Body of pancreas (tissue), 4 donors: ENCODE results near the gene MAP2. TPM values are rescaled to one million over a fixed set of nuclear protein-coding genes. Genes with fewer than 3 reads are reported as not detected.

Experiments used
- ATAC-seq: fragments of 150-250 bp; one replicate; pipeline ENCODE4 v1.9.1; 2016
- DNase-seq, 4 donors: peaks; one replicate each; pipeline ENCODE4 v3.0.0-alpha.2; 2019
- H3K27ac ChIP-seq, 4 donors: fragments of 200-600 bp; sonication (generic); 1 replicate in 3 of 4; 2 replicates in 1 of 4; pipeline versions ENCODE4 v1.5.1 to v1.6.1; 2016 to 2019; ENCODE audit warnings: mild to moderate bottlenecking in 1 of 4, mixed read lengths in 1 of 4, moderate library complexity in 1 of 4
- H3K27me3 ChIP-seq, 2 donors: fragments of 200-600 bp; sonication (generic); one replicate each; pipeline ENCODE4 v1.6.0; 2016; ENCODE audit warnings: mild to moderate bottlenecking in 1 of 2
- H3K36me3 ChIP-seq, 2 donors: fragments of 200-600 bp; sonication (generic); replicated peaks in 1 of 2; 2 replicates each; pipeline ENCODE4 v1.5.1; 2016; ENCODE audit warnings: low read depth in 2 of 2; ENCODE audit not compliant: insufficient read depth in 1 of 2
- H3K4me1 ChIP-seq: fragments of 200-600 bp; sonication (generic); one replicate; pipeline ENCODE4 v1.6.0; 2016
- H3K4me3 ChIP-seq, 2 donors: fragments of 200-600 bp; sonication (generic); 1 replicate in 1 of 2; 2 replicates in 1 of 2; pipeline ENCODE4 v1.5.1; 2016 to 2019
- H3K9me3 ChIP-seq, 3 donors: fragments of 200-600 bp; sonication (generic); 1 replicate in 2 of 3; 2 replicates in 1 of 3; pipeline ENCODE4 v1.5.1; 2016
- CTCF ChIP-seq, 7 experiments: fragments of 450-650 bp in 4 of 7; fragments of 200-600 bp in 3 of 7; sonication (generic) in 3 of 7; IDR thresholded peaks; one replicate each; pipeline ENCODE4 v1.5.1; 2016 to 2019; ENCODE audit warnings: antibody characterized with exemption in 7 of 7
- POLR2A ChIP-seq, 3 donors: fragments of 450-650 bp; IDR thresholded peaks; one replicate each; pipeline ENCODE4 v1.6.1; 2016; ENCODE audit warnings: antibody characterized with exemption in 3 of 3, mild to moderate bottlenecking in 2 of 3
- WGBS, 2 donors: methylation state at CpG; one replicate each; pipeline ENCODE4 v1.1.5; 2017; 5-methylcytosine and 5-hydroxymethylcytosine counted together
- intact Hi-C: fragments of 100-400 bp; cut with DNase I; formaldehyde crosslinking; loops from one replicate; pipeline ENCODE4 v1.15.1; 2023
- total RNA-seq, 2 donors: library from RNA; depleted of rRNA; stranded (reverse); fragments of >200 nt; gene quantifications; one replicate each; pipeline ENCODE4 v1.1.0, GENCODE V29; 2016

MAP2 gene
- total RNA-seq, 2 donors from 2014 or later: 14.2 to 32.9 TPM

- WGBS, 2 donors: 71 to 80% methylated on average over 9 of the region's 9 CpGs
- DNase-seq: no peak
Observed at GRCh38 chr2:209661286-209661894, 237.5 kb downstream of the MAP2 start.

GRCh38 chr2:209662021-209662420 lies 238.2 kb downstream of the MAP2 start:
- H3K27me3 ChIP-seq: no peaks in the 10 kb centered on the region
- WGBS, 2 donors: 91 to 92% methylated on average over 7 of the region's 7 CpGs
- DNase-seq (no peak), ATAC-seq (no peak)
- TF ChIP-seq CTCF (IDR thresholded peaks at IDR 0.05): no peak
- no peak for TF ChIP-seq POLR2A (IDR thresholded peaks at IDR 0.05)
- H3K27ac ChIP-seq: no peak overlapping the region
- H3K4me3 ChIP-seq: no peak overlapping the region
- H3K4me1 ChIP-seq: no peaks in the 10 kb centered on the region
- H3K36me3 ChIP-seq: no peaks in the 10 kb centered on the region
- intact Hi-C loops: no loop called here
- no peaks in the 10 kb centered on the region for H3K9me3 ChIP-seq

More at GRCh38 chr2:209661286-209661894, 237.5 kb downstream of the MAP2 start:
- Histone ChIP-seq H3K9me3 (no peaks in the 10 kb centered on the region), H3K36me3 (no peaks in the 10 kb centered on the region), H3K27me3 (no peaks in the 10 kb centered on the region), H3K27ac (no peak overlapping the region), H3K4me1 (no peaks in the 10 kb centered on the region), H3K4me3 (no peak overlapping the region)
- intact Hi-C loops: no loop called here
- TF ChIP-seq CTCF (IDR thresholded peaks at IDR 0.05): no peak
- no peak for TF ChIP-seq POLR2A (IDR thresholded peaks at IDR 0.05)
- ATAC-seq: no peak

GRCh38 chr2:209663139-209663538 lies 239.3 kb downstream of the MAP2 start:
- Histone ChIP-seq H3K9me3 (no peaks in the 10 kb centered on the region), H3K27me3 (no peaks in the 10 kb centered on the region), H3K4me1 (no peaks in the 10 kb centered on the region), H3K4me3 (no peak overlapping the region), H3K27ac (no peak overlapping the region), H3K36me3 (no peaks in the 10 kb centered on the region)
- WGBS, 2 donors: 63 to 73% methylated on average over 5 of the region's 5 CpGs
- ATAC-seq (no peak), DNase-seq (peak in 1 of 4 donors; percentile 6)
- no peak for TF ChIP-seq POLR2A (IDR thresholded peaks at IDR 0.05)
- no peak for TF ChIP-seq CTCF (IDR thresholded peaks at IDR 0.05)
- intact Hi-C loops: no loop called here

GRCh38 chr2:209663656-209664055 lies 239.8 kb downstream of the MAP2 start:
- Histone ChIP-seq H3K36me3 (no peaks in the 10 kb centered on the region), H3K4me3 (no peak overlapping the region), H3K9me3 (no peaks in the 10 kb centered on the region), H3K27me3 (no peaks in the 10 kb centered on the region), H3K27ac (no peak overlapping the region), H3K4me1 (no peaks in the 10 kb centered on the region)
- intact Hi-C loops: no loop called here
- TF ChIP-seq CTCF (IDR thresholded peaks at IDR 0.05) (no peak), POLR2A (IDR thresholded peaks at IDR 0.05) (no peak)
- WGBS, 2 donors: 90 to 94% methylated on average over 4 of the region's 4 CpGs
- ATAC-seq: no peak
- no peak for DNase-seq

- intact Hi-C loops: no loop called here
- Histone ChIP-seq H3K27me3 (no peaks in the 10 kb centered on the region), H3K4me1 (no peaks in the 10 kb centered on the region), H3K36me3 (no peaks in the 10 kb centered on the region), H3K9me3 (no peaks in the 10 kb centered on the region), H3K27ac (no peak overlapping the region), H3K4me3 (no peak overlapping the region)
- TF ChIP-seq CTCF (IDR thresholded peaks at IDR 0.05) (no peak), POLR2A (IDR thresholded peaks at IDR 0.05) (no peak)
- no peak for DNase-seq
- no peak for ATAC-seq
- 73% methylated on average over 1 of the region's 1 CpG for WGBS, 2 donors
Observed at GRCh38 chr2:209666296-209666695, 242.4 kb downstream of the MAP2 start.
